HG02642 (cell line): ENCODE data around the gene SMAGP.

Source experiments
- ATAC-seq: cut with Tn5 transposase; IDR thresholded peaks from one replicate; pipeline ENCODE4 v1.9.1; 2021; ENCODE audit warnings: mild to moderate bottlenecking; ENCODE audit not compliant: unreplicated experiment, poor library complexity

The SMAGP gene

DNA sequence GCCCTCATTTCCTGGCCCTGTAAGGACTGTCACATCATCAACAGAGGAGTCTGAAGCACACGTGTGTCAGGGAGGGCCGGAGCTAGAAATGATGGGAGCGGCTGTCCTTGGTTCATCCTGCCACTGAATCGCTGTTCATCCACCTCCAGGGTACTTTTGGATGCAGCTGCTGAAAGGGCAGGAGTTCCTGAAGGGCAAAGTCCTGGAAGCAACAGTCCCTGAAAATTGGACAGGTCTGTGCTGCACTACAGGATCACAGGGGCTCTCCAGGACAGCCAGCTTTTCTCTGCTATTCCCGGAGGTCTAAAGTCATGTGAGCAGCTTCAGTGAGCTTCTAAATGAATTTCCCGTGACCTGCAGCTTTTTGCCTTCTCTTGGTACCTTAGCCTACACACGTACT lies 70.1 kb downstream of the SMAGP start:
- ATAC-seq, result no peak

DNA sequence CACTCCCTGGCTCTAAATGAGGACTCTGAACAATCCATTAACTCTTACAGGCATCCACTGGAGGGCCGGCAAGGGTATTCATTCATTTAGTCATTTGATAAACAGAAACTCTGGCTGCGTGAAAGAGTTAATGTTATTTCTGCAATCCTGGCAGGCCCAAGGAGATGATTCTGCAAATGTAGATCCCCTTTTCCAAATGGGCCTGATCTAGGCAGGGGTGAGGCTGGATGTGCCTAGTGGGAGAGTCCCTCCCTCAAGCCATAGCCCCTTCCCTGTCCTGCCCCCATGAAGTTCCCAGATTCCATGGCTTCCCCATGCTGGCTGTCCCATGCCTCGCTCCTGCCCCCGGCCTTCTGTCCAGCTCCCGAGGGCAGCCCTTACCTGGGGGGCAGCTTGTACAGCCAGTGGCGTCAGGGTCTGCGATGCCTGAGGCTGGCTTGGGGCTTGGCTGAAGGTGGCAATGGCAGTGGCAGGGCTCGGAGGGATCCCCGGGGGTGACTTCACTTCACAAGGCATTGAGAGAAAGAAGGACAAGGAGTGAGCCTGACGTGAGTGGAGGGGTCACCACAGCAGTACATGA lies 70.8 kb downstream of the SMAGP start:
- no peak for ATAC-seq

DNA sequence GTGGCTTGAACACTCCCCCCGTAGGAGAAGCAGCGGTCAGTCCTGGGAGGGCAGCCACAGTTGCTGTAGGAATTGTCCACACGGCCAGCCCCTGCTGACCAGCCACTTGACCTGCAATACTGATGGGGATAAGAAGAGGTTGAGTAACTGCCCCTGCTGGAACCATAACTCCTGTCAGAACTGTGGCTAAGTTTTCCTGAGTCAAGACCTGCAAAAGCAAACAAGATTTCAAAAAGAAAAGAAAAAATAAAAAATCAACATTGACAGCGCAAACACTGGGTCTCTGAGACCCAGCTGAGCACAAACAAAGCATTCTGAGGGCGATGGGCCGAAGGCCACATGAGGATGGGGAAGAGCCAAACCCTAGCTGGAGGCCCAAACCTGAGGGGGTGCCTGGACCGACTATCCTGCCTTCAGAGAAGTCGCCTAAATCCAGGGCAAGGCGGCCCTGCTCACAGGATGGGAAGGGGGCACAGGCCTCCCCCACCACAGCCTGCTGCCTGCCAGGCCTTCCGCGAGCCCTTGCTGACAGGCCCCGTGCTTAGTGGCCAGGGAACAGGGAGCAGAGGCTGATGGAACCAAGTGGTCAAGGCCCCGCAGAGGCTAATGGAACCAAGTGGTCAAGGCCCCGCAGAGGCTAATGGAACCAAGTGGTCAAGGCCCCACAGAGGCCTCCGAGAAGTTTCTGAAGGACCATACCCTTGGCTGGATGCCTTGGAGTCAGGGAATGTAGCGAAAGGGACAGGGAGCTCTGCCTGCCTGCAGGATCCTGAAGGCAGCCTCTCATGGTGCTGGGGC lies 71.4 kb downstream of the SMAGP start:
- ATAC-seq, result no peak

DNA sequence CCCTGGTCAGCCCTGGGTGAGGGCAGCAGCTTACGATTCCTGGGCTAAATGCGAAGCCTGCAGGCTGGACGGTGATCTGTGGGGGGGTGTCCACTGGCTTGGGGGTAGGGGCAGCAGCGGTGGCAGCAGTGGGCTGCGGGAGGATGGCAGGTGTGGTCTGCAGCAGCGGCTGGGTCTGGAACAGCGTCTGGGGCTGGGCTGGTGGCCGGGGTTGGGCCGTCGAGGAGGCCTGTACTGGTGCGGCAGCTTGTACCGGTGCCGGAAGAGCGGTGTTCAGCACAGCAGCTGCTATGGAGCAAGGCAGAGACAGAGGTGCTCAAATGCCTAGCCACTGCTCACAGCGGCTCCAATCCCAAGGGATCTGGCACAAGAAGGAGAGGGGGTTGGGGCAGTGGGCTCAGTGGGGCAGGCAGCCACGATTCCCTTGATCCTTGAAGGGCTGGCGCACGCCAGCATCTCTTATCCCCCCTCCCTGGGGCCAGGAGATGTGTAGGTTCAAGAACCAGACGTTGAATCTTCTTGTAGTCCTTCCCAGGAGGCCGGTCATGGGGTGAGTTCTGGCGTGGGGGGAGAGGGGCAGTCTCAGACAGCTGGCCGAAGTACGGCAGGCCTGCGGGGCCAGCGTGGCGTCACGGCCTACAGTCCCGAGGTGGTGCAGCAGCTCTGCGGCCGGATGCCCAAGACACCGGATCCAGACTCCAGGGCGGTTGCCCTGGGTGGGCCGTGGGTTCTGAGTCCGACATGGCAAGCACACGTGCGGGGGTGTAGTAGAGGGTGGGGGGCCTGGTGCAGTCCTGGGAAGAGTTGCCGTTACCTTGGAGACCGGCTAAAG lies 72.3 kb downstream of the SMAGP start:
- no peak for ATAC-seq

DNA sequence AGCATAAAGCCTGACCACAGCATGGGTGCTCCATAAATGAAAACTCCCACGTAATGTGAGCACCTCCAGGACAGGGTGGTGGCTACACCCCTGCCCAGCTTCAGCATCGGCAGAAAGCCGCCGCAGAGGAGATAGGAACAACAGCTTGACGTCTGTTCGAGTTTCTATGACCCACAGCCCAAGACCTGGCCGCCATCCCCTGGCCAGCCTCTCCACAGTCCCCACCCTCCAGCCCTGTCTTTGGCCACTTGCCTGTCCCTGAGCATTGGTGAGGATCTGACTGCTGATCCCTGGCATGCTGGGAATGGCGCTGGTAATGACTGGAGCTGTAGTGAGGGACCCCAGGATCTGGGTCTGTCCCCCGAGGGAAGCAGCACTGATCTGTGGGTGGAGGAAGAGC lies 73.7 kb downstream of the SMAGP start:
- ATAC-seq, result no peak

DNA sequence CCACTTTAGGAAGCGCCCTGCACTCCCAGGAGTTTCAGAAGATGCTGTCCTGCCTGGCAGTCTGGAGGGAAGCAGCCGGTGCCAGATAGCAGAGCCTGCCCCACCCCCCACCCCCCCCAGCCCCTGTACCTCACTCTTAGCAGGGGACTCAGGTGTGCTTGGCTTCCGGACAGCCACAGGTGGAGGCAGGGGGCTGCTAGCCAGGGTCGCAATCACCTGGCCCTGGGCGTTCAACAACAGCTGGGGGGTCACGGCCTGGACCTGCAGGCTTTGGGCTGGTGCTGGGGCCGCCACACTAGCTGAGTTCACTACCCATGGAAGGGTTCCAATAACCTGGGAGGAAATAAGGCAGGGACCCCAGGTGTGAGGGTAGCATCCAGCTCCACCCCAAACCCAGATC lies 74.4 kb downstream of the SMAGP start:
- no peak for ATAC-seq
